Measurements from ENCODE around the gene ZBED4. TPM values are rescaled to one million over a fixed set of nuclear protein-coding genes. Genes with fewer than 3 reads are reported as not detected.
A peak's percentile ranks its signal among the peaks of the same experiment; 100 is the strongest.

The ZBED4 gene, protein sequence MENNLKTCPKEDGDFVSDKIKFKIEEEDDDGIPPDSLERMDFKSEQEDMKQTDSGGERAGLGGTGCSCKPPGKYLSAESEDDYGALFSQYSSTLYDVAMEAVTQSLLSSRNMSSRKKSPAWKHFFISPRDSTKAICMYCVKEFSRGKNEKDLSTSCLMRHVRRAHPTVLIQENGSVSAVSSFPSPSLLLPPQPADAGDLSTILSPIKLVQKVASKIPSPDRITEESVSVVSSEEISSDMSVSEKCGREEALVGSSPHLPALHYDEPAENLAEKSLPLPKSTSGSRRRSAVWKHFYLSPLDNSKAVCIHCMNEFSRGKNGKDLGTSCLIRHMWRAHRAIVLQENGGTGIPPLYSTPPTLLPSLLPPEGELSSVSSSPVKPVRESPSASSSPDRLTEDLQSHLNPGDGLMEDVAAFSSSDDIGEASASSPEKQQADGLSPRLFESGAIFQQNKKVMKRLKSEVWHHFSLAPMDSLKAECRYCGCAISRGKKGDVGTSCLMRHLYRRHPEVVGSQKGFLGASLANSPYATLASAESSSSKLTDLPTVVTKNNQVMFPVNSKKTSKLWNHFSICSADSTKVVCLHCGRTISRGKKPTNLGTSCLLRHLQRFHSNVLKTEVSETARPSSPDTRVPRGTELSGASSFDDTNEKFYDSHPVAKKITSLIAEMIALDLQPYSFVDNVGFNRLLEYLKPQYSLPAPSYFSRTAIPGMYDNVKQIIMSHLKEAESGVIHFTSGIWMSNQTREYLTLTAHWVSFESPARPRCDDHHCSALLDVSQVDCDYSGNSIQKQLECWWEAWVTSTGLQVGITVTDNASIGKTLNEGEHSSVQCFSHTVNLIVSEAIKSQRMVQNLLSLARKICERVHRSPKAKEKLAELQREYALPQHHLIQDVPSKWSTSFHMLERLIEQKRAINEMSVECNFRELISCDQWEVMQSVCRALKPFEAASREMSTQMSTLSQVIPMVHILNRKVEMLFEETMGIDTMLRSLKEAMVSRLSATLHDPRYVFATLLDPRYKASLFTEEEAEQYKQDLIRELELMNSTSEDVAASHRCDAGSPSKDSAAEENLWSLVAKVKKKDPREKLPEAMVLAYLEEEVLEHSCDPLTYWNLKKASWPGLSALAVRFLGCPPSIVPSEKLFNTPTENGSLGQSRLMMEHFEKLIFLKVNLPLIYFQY
- total RNA-seq, result 10 to 100 TPM; 18.4 TPM

DNA sequence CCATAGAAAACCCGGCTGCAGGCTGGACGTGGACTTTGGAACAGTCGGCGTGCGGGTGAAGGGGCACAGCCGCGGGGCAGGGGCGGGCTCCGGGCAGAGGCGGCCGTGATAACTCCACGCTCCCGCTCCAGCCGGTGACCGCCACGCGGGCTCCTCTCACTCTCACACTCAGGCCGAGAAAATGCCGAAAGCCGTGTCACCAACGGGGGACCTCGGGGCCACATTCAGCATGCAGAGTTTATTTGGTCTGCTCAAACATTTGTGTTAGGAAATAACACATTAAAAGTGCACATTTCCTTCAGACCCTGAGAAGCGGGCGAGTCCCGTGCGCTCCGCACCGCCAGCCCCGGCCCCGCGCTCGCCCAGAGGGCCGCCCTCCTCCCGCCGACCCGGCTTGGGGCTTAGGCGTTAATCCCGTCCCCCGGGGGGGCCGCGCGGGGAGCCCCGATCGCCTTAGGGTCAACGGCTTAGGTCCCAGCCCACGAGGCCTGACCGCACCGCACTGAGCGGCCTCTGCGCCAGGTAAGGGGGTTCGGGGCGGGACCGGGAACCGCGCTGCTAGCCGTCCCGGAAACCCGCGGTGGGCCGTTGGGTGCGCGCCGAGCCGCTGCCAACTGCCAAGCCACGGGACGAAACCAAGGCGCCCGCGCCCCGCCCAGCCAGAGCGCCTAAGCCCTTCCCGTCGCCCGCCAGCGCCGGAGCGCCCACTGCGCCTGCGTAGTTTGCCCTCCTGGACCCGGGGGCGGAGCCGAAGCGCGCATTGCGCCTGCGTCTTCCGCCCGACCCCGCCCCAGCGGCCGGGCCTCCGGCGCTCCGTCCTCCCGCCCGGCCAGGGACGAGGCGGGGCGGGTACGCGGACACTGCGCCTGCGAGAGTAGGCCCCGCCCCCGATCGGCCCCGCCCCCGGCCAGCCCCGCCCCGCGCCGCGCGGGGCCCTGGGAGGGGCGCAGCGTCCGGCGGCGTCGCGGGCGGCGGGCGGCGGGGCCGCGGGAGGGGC lies at the start of gene ZBED4:
Gene ZBED4 (plus strand): TSS at position 947 of the 997 bp plus-strand sequence. CDS start 29,819 bp downstream, outside the sequence.
- H3K36me3 Mint-ChIP-seq, result peaks cover 3% of the 10 kb centered on the region
- peak within 1 kb of the TSS; percentile 80 for H3K27ac Mint-ChIP-seq
- H3K9me3 Mint-ChIP-seq, result no peaks in the 10 kb centered on the region
- ChIA-PET POLR2A (interaction anchor here (1.6 kb wide), 1 partner anchor 14 kb away, joined by 9 read pairs; no protein-coding TSS in a partner anchor), CTCF (no interaction called here)
- H3K4me1 Mint-ChIP-seq (ENCODE audit: low read depth), result peaks cover 36% of the 10 kb centered on the region
- intact Hi-C loops (cut with micrococcal nuclease), result loop anchor here (1.0 to 5.0 kb wide), 4 partner anchors 14 to 109 kb away; partner anchors contain the start of gene PIM3
- H3K4me3 Mint-ChIP-seq, result peak within 1 kb of the TSS; percentile 86
- peak; percentile 99 for DNase-seq
- peaks cover 3% of the 10 kb centered on the region for H3K27me3 Mint-ChIP-seq

DNA sequence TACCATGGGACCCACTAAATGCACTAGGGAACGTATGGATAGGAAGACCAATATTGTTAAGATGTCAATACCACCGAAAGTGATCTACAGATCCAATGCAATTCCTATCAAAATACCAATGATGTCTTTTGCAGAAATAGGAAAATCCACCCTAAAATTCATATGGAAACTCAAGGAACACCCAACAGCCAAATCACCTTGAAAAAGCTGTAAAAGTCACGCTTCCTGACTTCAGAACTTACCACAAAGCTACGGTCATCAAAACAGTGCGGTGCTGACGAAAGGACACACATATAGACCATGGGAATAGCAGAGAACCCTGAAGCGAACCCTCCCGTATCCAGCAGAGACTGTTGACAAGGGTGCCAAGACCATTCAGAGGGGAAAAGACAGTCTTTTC lies 46.5 kb upstream of the ZBED4 start:
- Mint-ChIP-seq H3K9me3 (no peaks in the 10 kb centered on the region), H3K36me3 (peaks cover 15% of the 10 kb centered on the region), H3K4me1 (ENCODE audit: low read depth) (peaks cover 71% of the 10 kb centered on the region), H3K4me3 (no peak overlapping the region), H3K27ac (no peak overlapping the region), H3K27me3 (no peaks in the 10 kb centered on the region)
- ChIA-PET CTCF (no interaction called here), POLR2A (no interaction called here)
- no peak for DNase-seq
- intact Hi-C loops (cut with micrococcal nuclease), result no loop called here

DNA sequence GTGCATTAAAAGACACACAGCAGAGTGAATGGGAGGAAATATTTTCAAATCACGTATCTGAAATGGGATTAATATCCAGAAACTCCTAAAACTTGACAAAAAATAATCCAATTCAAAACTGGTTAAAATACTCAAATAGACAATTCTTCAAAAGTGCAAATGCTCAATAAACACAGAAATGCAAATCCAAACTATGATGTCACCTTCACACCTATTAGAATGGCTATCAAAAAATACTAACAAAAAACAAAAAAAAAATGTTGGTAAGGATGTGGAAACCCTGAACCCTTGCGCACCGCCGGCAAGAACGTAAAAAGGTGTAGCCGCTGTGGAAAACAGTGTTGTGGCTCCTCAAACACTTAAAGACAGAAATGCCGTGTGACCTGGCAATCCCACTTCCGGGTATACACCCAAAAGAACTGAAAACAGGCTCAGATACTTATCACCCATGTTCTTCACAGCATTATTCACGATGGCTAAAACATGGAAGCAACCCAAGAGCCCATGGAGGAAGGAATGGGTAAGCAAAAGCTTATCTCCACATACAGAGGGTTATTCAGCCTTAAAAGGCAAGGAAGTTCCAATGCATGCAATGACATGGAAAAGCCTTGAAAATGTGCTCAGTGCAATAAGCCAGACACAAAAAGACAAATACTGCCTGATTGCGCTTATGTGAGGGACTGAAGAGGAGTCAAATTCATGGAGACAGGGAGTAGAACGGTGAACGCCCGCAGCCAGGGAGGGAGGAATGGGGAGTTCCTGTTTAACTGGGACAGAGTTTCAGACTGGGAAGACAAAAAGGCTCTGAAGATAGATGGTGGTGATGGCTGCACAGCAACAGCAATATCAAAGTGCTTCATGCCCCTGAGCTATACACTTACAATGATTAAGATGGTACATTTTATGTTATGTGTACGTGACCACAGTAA lies 45.6 kb upstream of the ZBED4 start:
- intact Hi-C loops (cut with micrococcal nuclease), result no loop called here
- H3K36me3 Mint-ChIP-seq, result peaks cover 13% of the 10 kb centered on the region
- peak overlapping the region; percentile 50 for H3K27ac Mint-ChIP-seq
- no peaks in the 10 kb centered on the region for H3K9me3 Mint-ChIP-seq
- H3K27me3 Mint-ChIP-seq, result no peaks in the 10 kb centered on the region
- ChIA-PET POLR2A (no interaction called here), CTCF (no interaction called here)
- DNase-seq, result peak; percentile 63
- peaks cover 74% of the 10 kb centered on the region for H3K4me1 Mint-ChIP-seq (ENCODE audit: low read depth)
- no peak overlapping the region for H3K4me3 Mint-ChIP-seq

DNA sequence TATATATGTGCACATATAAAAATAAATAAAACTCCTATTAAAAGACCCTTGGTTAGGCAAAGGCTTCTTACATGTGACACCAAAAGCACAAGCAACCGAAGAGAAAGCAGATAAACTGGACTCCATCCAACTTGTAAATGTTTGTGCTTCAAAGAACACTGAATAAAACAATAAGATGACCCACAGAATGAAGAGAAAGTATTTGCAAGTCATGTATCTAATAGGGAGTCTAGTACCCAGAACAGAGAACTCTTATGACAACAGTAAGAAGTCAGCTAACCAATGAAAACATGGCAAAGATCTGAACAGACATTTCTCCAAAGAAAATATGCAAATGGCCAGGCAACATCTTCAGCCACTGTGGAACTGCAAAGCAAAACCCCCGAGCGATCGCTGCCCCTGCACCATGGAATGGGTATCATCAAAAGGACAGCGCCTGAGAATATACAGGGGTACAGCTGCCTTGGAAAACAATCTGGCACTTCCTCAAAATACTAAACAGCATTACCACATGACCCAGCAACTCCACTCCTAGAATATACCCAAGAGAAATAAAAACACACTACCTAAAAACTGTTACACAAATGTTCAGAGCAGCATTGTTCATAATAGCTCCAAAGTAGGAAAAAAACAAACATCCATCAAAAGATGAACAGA lies 43.2 kb upstream of the ZBED4 start:
- H3K4me3 Mint-ChIP-seq, result no peak overlapping the region
- ChIA-PET CTCF (interaction anchor here (1.2 kb wide), 1 partner anchor 43 kb away, joined by 4 read pairs; no protein-coding TSS in a partner anchor), POLR2A (interaction anchor here (0.9 kb wide), 1 partner anchor 104 kb away, joined by 3 read pairs; no protein-coding TSS in a partner anchor)
- H3K4me1 Mint-ChIP-seq (ENCODE audit: low read depth), result peaks cover 75% of the 10 kb centered on the region
- intact Hi-C loops (cut with micrococcal nuclease), result no loop called here
- no peaks in the 10 kb centered on the region for H3K9me3 Mint-ChIP-seq
- H3K36me3 Mint-ChIP-seq, result peaks cover 19% of the 10 kb centered on the region
- no peaks in the 10 kb centered on the region for H3K27me3 Mint-ChIP-seq
- H3K27ac Mint-ChIP-seq, result peak overlapping the region; percentile 39
- DNase-seq, result no peak

DNA sequence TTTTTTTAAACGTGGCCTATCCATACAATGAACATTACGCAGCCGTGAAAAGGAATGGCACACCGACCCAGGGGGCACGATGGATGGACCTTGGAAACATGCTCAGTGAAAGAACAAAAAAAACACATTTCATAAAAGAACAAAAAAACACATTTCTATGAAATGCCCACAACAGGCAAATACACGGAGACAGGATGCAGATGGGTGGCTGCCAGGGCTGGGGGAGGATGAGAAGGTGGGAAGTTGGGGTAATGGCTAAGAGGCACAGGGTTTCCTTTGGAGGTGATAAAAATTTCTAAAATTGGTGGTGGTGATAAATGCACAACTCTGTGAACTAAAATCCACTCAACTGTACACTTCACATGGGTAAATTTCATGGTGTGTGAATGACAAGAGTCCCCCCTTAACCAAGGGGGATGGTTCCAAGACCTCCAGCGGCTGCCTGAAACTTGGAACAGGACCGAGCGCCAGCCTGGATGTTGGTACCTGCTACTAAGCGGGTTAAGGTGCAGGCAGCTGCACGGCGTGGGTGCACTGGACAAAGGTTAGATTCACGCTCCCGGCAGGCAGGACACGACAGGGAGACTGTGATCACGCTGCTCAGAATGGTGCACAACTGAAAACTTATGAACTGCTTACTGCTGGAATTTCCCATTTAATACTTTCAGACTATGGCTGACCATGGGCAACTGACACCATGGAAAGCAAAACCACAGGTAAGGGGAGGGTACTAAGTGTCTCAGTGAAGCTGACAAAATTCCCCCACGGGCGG lies 42.4 kb upstream of the ZBED4 start:
- peaks cover 22% of the 10 kb centered on the region for H3K36me3 Mint-ChIP-seq
- no peak for DNase-seq
- peaks cover 79% of the 10 kb centered on the region for H3K4me1 Mint-ChIP-seq (ENCODE audit: low read depth)
- no peaks in the 10 kb centered on the region for H3K9me3 Mint-ChIP-seq
- H3K27me3 Mint-ChIP-seq, result no peaks in the 10 kb centered on the region
- CTCF ChIA-PET, result no interaction called here
- H3K27ac Mint-ChIP-seq, result no peak overlapping the region
- no peak overlapping the region for H3K4me3 Mint-ChIP-seq
- POLR2A ChIA-PET, result interaction anchor here (0.9 kb wide), 1 partner anchor 104 kb away, joined by 3 read pairs; no protein-coding TSS in a partner anchor
- intact Hi-C loops (cut with micrococcal nuclease), result no loop called here

DNA sequence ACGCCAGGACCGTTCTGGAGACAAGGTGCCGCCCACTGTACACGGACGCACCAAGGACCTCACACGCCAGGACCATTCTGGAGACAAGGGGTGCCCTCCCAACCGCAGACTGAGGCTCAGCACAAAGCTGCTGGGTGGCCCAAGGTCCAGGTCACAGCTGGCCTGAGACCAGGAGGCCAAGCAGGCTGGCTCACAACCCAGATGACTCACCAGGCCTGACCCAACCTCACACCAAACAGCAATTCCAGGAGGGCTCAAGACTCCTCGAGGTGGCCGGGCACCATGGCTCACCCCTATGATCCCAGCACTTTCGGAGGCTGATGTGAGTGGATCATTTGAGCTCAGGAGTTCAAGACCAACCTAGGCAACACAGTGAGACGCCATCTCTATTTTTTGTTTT lies 40.8 kb upstream of the ZBED4 start:
- Mint-ChIP-seq H3K4me1 (ENCODE audit: low read depth) (peaks cover 79% of the 10 kb centered on the region), H3K27ac (no peak overlapping the region), H3K36me3 (peaks cover 26% of the 10 kb centered on the region), H3K4me3 (no peak overlapping the region), H3K9me3 (no peaks in the 10 kb centered on the region), H3K27me3 (no peaks in the 10 kb centered on the region)
- CTCF ChIA-PET, result interaction anchor here (0.6 kb wide), 1 partner anchor 17 kb away, joined by 3 read pairs; no protein-coding TSS in a partner anchor
- DNase-seq, result no peak
- intact Hi-C loops (cut with micrococcal nuclease), result no loop called here
- POLR2A ChIA-PET, result no interaction called here

DNA sequence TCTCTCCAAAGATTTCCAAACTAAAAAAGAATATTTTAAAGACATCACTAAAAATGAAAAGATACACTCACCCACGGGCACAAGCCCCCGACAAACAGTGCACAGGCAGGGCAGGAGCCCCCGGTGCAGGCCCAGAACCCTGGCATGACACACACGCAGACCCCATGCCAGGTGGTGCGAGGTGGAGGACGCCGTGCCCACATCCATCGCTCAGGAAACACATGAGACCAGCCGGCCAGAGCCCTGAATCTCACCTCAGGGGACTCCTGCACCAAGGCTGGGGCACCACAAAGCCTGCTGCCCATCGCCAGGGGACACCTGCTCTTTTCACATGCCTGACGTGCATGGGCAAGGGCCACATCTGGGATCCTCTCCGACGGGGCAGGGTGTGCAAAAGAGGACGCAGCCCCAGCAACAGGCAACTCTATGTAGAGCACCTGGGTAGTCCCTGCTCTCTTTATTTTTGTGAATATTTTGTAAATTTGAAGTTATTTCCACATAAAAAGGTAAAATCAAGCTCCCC lies 39.4 kb upstream of the ZBED4 start:
- no peak overlapping the region for H3K27ac Mint-ChIP-seq
- no peak for DNase-seq
- H3K4me3 Mint-ChIP-seq, result no peak overlapping the region
- ChIA-PET POLR2A (interaction anchor here (1.8 kb wide), 1 partner anchor 12 kb away, joined by 5 read pairs; no protein-coding TSS in a partner anchor), CTCF (no interaction called here)
- H3K36me3 Mint-ChIP-seq, result peaks cover 35% of the 10 kb centered on the region
- no peaks in the 10 kb centered on the region for H3K27me3 Mint-ChIP-seq
- H3K4me1 Mint-ChIP-seq (ENCODE audit: low read depth), result peaks cover 74% of the 10 kb centered on the region
- H3K9me3 Mint-ChIP-seq, result no peaks in the 10 kb centered on the region
- intact Hi-C loops (cut with micrococcal nuclease), result loop anchor here (2.0 kb wide), 1 partner anchor 25 kb away; no protein-coding TSS in a partner anchor

DNA sequence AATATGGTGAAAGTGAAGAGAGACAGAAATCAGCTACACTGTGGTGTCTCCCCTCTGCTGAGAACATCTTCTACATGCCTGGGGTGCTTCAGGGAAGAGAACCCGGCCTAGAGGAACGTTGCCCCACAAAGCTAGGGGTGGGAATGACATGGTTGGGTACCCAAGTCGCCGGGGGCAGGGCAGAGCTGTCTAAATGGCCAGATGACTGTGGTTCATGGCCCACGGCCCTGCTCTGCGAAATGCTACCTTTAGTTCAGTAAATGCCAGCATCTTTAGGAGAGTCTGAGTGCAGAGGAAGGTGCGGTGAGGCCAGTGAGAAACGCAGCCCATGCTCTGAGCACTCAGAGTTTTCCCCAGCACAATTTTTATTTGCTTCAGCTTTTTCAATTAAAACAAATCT lies 38.8 kb upstream of the ZBED4 start:
- intact Hi-C loops (cut with micrococcal nuclease), result loop anchor here (2.0 kb wide), 1 partner anchor 24 kb away; no protein-coding TSS in a partner anchor
- Mint-ChIP-seq H3K36me3 (peaks cover 35% of the 10 kb centered on the region), H3K27me3 (no peaks in the 10 kb centered on the region), H3K4me1 (ENCODE audit: low read depth) (peaks cover 73% of the 10 kb centered on the region), H3K4me3 (no peak overlapping the region), H3K27ac (no peak overlapping the region), H3K9me3 (no peaks in the 10 kb centered on the region)
- DNase-seq, result no peak
- ChIA-PET POLR2A (interaction anchor here (1.8 kb wide), 1 partner anchor 11 kb away, joined by 5 read pairs; no protein-coding TSS in a partner anchor), CTCF (interaction anchor here (0.6 to 1.0 kb wide), 2 partner anchors 47 to 110 kb away, joined by 3 to 5 read pairs; no protein-coding TSS in a partner anchor)

DNA sequence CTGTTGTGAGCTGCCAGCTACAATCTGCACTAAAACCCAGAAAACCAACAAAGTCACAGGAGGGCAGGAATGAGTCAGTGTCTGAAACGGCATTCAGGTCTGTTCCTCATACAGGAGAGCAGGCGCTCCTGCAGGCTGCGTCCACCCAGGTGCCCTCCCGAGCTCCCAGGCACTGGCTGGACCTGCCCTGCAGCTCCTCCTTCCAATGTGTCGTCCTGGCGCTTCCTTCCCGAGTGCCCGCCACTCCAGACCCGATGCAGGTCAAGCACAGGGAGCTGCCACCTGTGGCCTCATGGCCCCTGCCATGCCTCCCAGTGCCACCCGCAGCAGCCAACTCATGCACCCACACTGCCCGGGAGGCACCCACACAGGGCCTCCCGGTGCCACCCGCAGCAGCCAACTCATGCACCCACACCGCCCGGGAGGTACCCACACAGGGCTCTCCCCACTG lies 38.0 kb upstream of the ZBED4 start:
- intact Hi-C loops (cut with micrococcal nuclease), result loop anchor here (2.0 kb wide), 1 partner anchor 23 kb away; no protein-coding TSS in a partner anchor
- Mint-ChIP-seq H3K9me3 (no peaks in the 10 kb centered on the region), H3K36me3 (peaks cover 40% of the 10 kb centered on the region), H3K4me1 (ENCODE audit: low read depth) (peaks cover 71% of the 10 kb centered on the region), H3K27me3 (no peaks in the 10 kb centered on the region), H3K27ac (peak overlapping the region; percentile 54), H3K4me3 (peak overlapping the region; percentile 26)
- POLR2A ChIA-PET, result interaction anchor here (0.5 to 1.8 kb wide), 2 partner anchors 10 to 11 kb away, joined by 5 read pairs; no protein-coding TSS in a partner anchor
- CTCF ChIA-PET, result interaction anchor here (0.6 to 1.0 kb wide), 3 partner anchors 25 to 110 kb away, joined by 3 to 5 read pairs (median 3); no protein-coding TSS in a partner anchor
- DNase-seq, result peak; percentile 62

Measured in activated CD4-positive, alpha-beta memory T cell treated with anti-CD3 and anti-CD28 coated beads for 36 hours (primary cell).